ENCODE measurements around the gene PHACTR4.

- TF ChIP-seq ZBTB8A (CRISPR knock-in tag; IDR thresholded peaks at IDR 0.05; ENCODE audit: borderline replicate concordance, low read depth) (no peak), GFI1 (CRISPR knock-in tag; IDR thresholded peaks at IDR 0.05; ENCODE audit: borderline replicate concordance) (no peak), ZNF275 (CRISPR knock-in tag; IDR thresholded peaks at IDR 0.05; ENCODE audit: borderline replicate concordance) (no peak), SNAPC4 (CRISPR knock-in tag; IDR thresholded peaks at IDR 0.05) (no peak), POLR2A (IDR thresholded peaks at IDR 0.05; ENCODE audit: insufficient read depth in 1 of 2, low read depth in 2 of 2, low read length in 2 of 2) (no peak), EP300 (IDR thresholded peaks at IDR 0.05; ENCODE audit: low read depth in 2 of 2, low read length in 2 of 2) (no peak), EP300 (CRISPR knock-in tag; IDR thresholded peaks at IDR 0.05; ENCODE audit: borderline replicate concordance) (no peak), ZUFSP (CRISPR knock-in tag; IDR thresholded peaks at IDR 0.05; ENCODE audit: borderline replicate concordance) (no peak), FOSL1 (CRISPR knock-in tag; IDR thresholded peaks at IDR 0.05; ENCODE audit: borderline replicate concordance) (no peak), FOXJ3 (CRISPR knock-in tag; IDR thresholded peaks at IDR 0.05; ENCODE audit: borderline replicate concordance) (no peak), KAT8 (CRISPR knock-in tag; IDR thresholded peaks at IDR 0.05) (no peak), ZC3H4 (CRISPR knock-in tag; IDR thresholded peaks at IDR 0.05; ENCODE audit: borderline replicate concordance) (no peak), RFX5 (IDR thresholded peaks at IDR 0.05; ENCODE audit: low read depth, low read length) (no peak), POLR2AphosphoS5 (IDR thresholded peaks at IDR 0.05; ENCODE audit: low read depth, low read length) (no peak)
These were observed 42.6 kb upstream of the PHACTR4 start for GRCh38 chr1:28326984-28327383.
